ENCODE measurements around the gene GPR17.

DNA sequence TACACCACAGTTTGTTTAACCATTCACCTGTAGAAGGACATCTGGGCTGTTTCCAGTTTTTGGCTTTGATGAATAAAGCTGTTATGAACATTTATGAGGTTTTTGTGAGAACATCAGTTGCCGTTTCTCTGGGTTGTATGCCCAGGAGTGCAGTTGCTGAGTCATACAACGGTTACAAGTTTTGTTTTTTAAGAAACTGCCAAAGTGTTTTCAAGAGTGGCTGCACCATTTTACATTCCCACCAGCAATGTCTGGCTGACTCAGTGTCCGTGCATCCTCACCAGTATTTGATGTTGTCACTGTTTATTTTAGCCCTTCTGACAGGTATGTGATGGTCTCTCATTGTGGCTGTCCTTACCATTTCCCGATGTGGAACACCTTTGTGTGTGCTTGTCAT, 48.0 kb upstream of the GPR17 start:
- TF ChIP-seq, protein P1, sequence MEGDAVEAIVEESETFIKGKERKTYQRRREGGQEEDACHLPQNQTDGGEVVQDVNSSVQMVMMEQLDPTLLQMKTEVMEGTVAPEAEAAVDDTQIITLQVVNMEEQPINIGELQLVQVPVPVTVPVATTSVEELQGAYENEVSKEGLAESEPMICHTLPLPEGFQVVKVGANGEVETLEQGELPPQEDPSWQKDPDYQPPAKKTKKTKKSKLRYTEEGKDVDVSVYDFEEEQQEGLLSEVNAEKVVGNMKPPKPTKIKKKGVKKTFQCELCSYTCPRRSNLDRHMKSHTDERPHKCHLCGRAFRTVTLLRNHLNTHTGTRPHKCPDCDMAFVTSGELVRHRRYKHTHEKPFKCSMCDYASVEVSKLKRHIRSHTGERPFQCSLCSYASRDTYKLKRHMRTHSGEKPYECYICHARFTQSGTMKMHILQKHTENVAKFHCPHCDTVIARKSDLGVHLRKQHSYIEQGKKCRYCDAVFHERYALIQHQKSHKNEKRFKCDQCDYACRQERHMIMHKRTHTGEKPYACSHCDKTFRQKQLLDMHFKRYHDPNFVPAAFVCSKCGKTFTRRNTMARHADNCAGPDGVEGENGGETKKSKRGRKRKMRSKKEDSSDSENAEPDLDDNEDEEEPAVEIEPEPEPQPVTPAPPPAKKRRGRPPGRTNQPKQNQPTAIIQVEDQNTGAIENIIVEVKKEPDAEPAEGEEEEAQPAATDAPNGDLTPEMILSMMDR (IDR thresholded peaks at IDR 0.05), result no peak
- no peak for TF ChIP-seq EZH2 (IDR thresholded peaks at IDR 0.05; ENCODE audit: borderline replicate concordance, insufficient read depth, low read depth, low read length, poor library complexity, severe bottlenecking)

Data from B cell (primary cell).